HG03280 (cell line): ENCODE measurements around the gene EXOC1L.

ENCODE experiments used
- ATAC-seq: cut with Tn5 transposase; IDR thresholded peaks from one replicate; pipeline ENCODE4 v1.9.1; 2021; ENCODE audit warnings: mild to moderate bottlenecking, moderate library complexity; ENCODE audit not compliant: unreplicated experiment

EXOC1L gene

DNA sequence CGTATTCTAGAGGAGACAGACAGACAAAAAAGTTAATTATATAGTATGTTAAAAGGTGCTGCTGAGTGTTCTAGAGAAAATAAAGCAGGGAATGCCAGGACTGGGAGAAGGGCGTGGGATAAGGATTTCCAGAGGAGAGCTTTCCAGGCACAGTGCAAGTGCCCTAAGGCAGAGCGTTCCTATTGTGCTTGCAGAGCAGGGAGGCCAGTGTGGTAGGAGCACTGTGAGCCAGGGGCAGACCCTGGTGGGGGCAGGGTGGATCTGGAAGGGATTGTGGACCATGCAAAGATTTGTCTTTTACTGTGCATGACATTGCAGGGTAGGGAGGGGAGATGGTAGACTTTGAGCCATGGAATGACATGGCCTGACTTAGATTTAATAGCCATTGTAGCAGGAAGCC lies 59.6 kb downstream of the EXOC1L start:
- no peak for ATAC-seq

GRCh38 chr4:55880652-55881280 lies 61.2 kb downstream of the EXOC1L start:
- no peak for ATAC-seq

GRCh38 chr4:55884093-55884850 lies 64.7 kb downstream of the EXOC1L start:
- no peak for ATAC-seq

DNA sequence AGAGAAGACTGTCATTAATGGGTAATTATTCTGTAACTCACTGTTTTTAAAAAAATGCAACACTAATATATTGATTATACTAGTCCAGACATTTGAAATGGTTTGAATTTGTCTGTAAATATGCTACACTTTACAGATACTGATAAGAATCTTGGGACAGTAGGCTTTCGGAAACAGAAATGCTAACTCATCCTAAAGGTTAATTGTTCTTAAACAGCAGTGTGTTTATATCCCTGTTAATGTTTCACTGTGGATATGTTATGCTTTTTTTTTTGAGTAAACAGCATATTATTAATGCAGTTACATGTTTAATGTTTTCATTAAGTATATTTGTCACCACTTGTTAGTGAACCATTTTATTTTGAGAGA lies 65.2 kb downstream of the EXOC1L start:
- no peak for ATAC-seq
